HUES6 (cell line): ENCODE results near the gene NPC1L1.

Source experiments
- H3K27ac ChIP-seq: 2 replicates; pipeline ENCODE4 v1.7.0; 2013; ENCODE audit warnings: low read depth, mild to moderate bottlenecking, low read length, inconsistent platforms
- H3K27me3 ChIP-seq: 2 replicates; pipeline ENCODE4 v1.6.1; 2013; ENCODE audit warnings: low read length; ENCODE audit not compliant: control insufficient read depth, insufficient read depth
- H3K36me3 ChIP-seq: 2 replicates; pipeline ENCODE4 v1.6.1; 2013; ENCODE audit warnings: low read length; ENCODE audit not compliant: control insufficient read depth, insufficient read depth
- H3K4me1 ChIP-seq: 2 replicates; pipeline ENCODE4 v1.6.1; 2013; ENCODE audit warnings: low read length; ENCODE audit not compliant: control insufficient read depth, insufficient read depth
- H3K4me3 ChIP-seq: 2 replicates; pipeline ENCODE4 v1.5.1; 2013; ENCODE audit warnings: low read depth, low read length
- H3K9ac ChIP-seq: one replicate; pipeline ENCODE4 v1.6.1; 2013; ENCODE audit warnings: mild to moderate bottlenecking, low read length
- H3K9me3 ChIP-seq: 2 replicates; pipeline ENCODE4 v1.6.1; 2013; ENCODE audit warnings: low read depth, low read length; ENCODE audit not compliant: control insufficient read depth, insufficient read depth

Gene NPC1L1

DNA sequence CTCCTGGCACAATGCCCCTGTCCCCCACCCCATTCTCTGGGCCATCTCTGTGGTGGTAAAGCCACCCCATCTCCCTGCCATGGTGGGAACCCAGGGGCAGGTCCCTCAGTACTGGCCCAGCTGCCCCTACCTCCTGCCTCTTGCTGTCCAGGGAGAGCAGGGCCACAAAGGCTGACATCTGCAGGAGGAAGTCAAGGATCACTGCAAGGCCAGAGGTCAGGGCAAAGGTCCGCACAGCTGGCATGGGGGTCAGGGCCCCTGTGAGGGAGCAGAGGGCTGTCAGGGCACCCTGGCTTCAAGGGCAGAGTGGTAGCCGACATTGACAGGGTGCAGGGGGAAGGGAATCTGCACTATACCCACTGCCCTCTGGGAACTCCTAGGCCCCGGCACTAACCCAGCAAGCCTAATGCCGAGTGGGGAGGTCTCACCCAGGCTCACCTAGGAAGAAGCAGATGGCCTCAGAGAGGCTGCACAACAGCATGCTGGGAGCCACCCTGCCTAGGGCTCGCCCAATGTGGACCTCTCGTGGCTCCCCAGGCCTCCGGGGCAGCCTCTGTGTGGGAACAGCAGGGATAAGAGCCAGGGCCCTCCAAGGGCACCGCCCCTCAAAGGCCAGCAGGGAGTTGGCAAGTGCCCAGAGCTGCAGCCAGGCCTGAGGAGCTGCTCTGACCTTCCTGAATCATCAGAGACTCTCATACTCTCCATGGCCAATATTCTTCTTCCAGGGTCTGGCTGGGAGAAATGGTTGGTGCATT, 7.7 kb downstream of the NPC1L1 start:
- Histone ChIP-seq H3K9ac (no peak overlapping the region), H3K27ac (no peak overlapping the region), H3K4me1 (no peaks in the 10 kb centered on the region), H3K4me3 (no peak overlapping the region), H3K36me3 (no peaks in the 10 kb centered on the region), H3K27me3 (no peaks in the 10 kb centered on the region), H3K9me3 (no peaks in the 10 kb centered on the region)

DNA sequence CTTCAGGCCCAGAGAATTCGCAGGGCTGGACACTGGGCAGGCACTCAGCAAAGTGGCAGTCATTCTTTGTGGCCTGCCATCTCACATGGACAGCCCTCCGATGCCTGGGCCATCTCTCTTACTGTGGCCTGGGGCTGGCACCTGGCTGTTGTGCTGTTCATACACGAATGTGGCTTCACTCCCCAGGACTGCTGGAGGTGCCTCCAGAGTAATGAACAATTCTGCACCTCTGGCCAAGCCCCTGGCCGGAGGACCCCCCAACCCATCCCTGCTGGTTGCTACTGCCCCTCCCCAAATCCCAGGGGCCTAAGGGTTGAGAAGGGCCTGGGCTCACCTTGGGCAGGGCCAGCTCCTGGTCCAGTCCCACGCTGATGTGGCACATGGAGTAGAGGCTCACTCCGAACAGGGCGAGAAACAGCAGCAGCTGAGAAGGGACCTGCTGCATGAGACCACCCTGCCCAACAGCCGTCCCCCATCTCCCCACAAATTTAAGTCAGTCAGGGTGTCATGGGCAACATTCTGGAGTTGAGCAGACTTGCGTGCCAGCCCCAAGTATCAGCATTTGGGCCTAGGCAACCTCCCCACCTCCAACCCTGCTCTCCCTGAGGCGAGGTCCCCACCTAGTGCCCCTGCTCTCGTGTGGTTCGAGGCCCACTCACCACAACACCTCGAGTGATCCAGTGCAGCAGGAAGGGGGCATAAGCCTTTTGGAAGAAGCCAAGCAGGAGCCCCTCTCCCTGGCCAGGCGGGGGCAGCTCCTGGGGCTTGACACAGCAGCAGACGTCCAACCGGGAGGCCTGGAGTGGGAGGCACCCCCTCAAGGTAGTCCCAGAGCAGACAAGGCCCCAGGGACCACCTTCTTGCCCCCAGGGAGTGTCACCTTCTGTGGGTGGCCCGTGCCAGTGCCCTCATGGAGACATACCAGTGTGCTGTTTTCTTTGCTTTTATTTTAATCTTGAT, 9.4 kb downstream of the NPC1L1 start:
- Histone ChIP-seq H3K4me3 (no peak overlapping the region), H3K27me3 (no peaks in the 10 kb centered on the region), H3K9me3 (0 out of 2 replicates have a peak, but pooled peaks cover 6% of the 10 kb centered on the region), H3K36me3 (no peaks in the 10 kb centered on the region), H3K9ac (no peak overlapping the region), H3K27ac (no peak overlapping the region), H3K4me1 (no peaks in the 10 kb centered on the region)

DNA sequence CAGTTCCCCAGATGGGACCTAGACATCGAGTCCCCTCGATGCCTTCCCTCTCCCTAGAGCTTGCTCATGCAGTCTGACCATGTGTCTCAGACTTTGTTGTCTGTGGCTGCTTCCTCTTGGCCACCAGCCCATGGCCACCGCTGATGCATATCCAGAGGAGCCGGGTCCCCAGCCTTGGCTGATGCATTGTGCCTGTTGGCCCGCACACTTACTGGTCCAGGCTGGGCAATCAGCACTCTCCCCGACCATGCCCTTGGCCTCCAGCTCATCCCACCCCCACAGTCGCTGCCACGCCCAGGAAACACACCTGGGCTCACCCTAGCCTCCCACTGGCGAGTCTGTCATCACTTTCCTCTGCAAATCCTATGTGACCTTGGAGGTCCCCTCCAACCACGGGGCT, 10.1 kb downstream of the NPC1L1 start:
- no peak overlapping the region for H3K4me3 ChIP-seq
- H3K27ac ChIP-seq: no peak overlapping the region
- no peak overlapping the region for H3K9ac ChIP-seq
- H3K27me3 ChIP-seq: no peaks in the 10 kb centered on the region
- 0 out of 2 replicates have a peak, but pooled peaks cover 9% of the 10 kb centered on the region for H3K9me3 ChIP-seq
- no peaks in the 10 kb centered on the region for H3K4me1 ChIP-seq
- H3K36me3 ChIP-seq: no peaks in the 10 kb centered on the region

DNA sequence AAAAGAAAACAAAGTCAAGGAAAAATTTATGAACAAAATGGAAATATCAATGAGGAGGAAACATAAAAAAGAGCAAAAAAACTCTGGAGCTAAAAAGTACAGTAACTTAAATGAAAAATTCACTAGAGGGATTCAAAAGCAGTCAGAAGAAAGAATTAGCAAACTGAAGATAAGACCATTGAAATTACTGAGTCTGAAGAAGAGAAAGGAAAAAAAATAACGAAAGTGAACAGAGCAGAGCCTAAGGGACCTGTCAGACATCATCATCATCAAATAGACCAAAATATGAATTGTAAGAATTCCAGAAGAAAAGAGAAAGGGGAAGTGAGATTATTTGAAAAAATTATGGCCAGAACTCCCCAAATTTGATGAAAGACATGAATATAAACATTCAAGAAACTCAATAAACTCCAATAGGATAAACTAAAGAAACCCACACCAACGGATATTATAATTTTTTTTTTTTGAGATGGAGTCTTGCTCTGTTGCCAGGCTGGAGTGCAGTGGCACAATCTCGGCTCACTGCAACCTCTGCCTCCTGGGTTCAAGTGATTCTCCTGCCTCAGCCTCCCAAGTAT, 16.2 kb downstream of the NPC1L1 start:
- no peak overlapping the region for H3K27ac ChIP-seq
- peaks cover 13% of the 10 kb centered on the region; the same call in 1 of the 2 replicates for H3K9me3 ChIP-seq
- no peak overlapping the region for H3K4me3 ChIP-seq

DNA sequence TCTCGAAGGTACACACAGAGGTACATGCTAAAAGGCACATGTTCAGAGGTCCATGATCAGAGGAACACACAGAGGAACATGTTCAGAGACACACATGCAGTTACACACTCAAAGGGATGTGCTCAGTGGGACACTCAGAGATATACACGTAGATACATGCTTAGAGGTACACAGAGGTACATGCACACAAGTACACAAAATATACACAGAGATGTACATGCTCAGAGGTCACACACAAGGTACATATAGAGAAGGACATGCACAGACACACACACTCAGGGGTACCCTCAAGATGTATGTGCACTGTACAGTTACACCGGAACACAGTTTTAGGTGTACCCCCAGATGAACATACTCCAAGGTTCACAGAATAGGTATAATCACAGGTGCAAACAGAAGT, 18.8 kb downstream of the NPC1L1 start:
- H3K27ac ChIP-seq: no peak overlapping the region
- H3K27me3 ChIP-seq: peaks cover 3% of the 10 kb centered on the region; the same call in 1 of the 2 replicates
- no peaks in the 10 kb centered on the region for H3K4me1 ChIP-seq

More for the DNA sequence above, 16.2 kb downstream of the NPC1L1 start:
- Histone ChIP-seq H3K36me3 (no peaks in the 10 kb centered on the region), H3K27me3 (peaks cover 3% of the 10 kb centered on the region; the same call in 1 of the 2 replicates), H3K9ac (no peak overlapping the region), H3K4me1 (no peaks in the 10 kb centered on the region)

DNA sequence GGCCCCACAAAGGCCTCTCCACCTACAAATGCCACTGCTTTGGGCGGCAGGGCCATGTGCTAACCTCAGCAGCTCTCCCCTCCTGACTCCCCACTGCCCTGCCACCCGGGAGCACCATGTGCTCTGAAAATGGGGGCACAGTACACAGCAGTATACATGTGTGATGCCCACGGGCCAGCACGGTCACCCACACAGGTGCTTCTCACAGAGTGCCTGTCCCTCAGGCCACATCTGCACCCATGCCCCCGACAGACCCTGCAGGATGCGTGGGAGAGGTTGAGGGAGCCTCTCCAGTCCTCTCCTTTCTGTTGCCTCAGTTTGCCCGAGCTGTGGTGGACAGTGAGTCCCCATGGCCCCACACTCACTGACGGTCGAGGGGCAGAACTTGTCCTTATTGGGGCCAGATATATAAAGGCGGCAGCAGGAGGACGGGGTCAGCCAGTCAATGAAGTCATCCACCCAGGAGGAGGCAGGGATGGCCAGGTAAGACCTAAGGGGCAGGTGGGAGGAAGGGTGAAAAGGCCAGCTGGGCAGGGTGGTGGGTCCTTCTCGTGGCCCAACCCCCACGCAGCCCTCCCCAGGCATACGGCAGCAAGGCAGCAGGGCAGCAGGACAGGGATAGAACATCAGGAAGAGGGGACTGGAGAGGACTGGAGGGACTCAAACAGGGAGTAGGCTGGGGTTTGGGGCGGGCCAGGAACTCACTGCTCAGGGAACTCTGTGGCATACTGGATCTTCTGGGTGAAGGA, 19.6 kb downstream of the NPC1L1 start:
- no peak overlapping the region for H3K4me3 ChIP-seq
- peaks cover 6% of the 10 kb centered on the region; the same call in 1 of the 2 replicates for H3K9me3 ChIP-seq
- H3K36me3 ChIP-seq: no peaks in the 10 kb centered on the region
- peaks cover 3% of the 10 kb centered on the region; the same call in 1 of the 2 replicates for H3K27me3 ChIP-seq
- H3K9ac ChIP-seq: no peak overlapping the region
- no peak overlapping the region for H3K27ac ChIP-seq
- no peaks in the 10 kb centered on the region for H3K4me1 ChIP-seq

More for the DNA sequence above, 18.8 kb downstream of the NPC1L1 start:
- no peaks in the 10 kb centered on the region for H3K36me3 ChIP-seq
- H3K9me3 ChIP-seq: peaks cover 7% of the 10 kb centered on the region; the same call in 1 of the 2 replicates
- no peak overlapping the region for H3K4me3 ChIP-seq
- no peak overlapping the region for H3K9ac ChIP-seq

DNA sequence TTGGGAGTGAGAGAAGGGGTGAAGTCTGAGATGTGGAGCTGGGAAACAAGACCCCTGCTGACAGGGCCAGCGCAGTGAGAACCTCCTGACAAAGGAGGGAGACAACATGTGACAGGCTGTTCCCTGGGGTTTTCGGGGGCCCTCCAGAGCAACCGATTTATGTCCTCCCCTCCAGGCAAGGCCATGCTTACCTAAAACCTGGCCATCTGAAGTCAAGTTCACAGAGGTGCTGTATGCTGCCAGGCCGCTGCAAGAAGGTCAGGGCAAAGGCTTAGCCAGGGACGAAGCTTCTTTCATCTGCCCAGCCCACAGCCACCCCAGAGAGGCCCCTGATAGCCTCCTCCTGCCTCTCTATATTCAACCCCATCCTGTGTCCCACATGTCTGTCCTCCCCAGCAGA, 20.6 kb downstream of the NPC1L1 start:
- no peak overlapping the region for H3K4me3 ChIP-seq
- H3K9me3 ChIP-seq: peaks cover 4% of the 10 kb centered on the region; the same call in 1 of the 2 replicates
- H3K27ac ChIP-seq: no peak overlapping the region
- H3K27me3 ChIP-seq: peaks cover 3% of the 10 kb centered on the region; the same call in 1 of the 2 replicates
- no peaks in the 10 kb centered on the region for H3K36me3 ChIP-seq
- no peak overlapping the region for H3K9ac ChIP-seq
- no peaks in the 10 kb centered on the region for H3K4me1 ChIP-seq

DNA sequence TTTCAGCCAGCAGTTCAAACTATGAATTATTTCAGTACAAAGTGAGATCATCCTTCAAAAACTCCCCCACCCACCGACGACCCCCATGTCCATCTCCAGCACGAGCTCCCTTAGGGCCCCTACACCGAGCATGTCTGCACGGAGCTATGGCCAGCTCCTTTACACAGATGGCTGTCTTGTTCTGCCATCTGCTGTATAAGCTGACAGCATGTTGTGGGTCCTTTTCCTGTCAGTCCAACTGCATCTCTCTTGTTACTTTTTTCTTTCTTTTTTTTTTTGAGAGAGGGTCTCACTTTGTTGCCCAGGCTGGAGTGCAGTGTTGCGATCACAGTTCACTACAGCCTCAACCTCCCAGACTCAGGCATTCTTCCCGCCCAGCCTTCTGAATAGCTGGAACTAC, 21.6 kb downstream of the NPC1L1 start:
- no peak overlapping the region for H3K9ac ChIP-seq
- no peaks in the 10 kb centered on the region for H3K4me1 ChIP-seq
- H3K9me3 ChIP-seq: peaks cover 4% of the 10 kb centered on the region; the same call in 1 of the 2 replicates
- H3K27ac ChIP-seq: no peak overlapping the region
- no peaks in the 10 kb centered on the region for H3K36me3 ChIP-seq
- no peak overlapping the region for H3K4me3 ChIP-seq
- peaks cover 3% of the 10 kb centered on the region; the same call in 1 of the 2 replicates for H3K27me3 ChIP-seq

DNA sequence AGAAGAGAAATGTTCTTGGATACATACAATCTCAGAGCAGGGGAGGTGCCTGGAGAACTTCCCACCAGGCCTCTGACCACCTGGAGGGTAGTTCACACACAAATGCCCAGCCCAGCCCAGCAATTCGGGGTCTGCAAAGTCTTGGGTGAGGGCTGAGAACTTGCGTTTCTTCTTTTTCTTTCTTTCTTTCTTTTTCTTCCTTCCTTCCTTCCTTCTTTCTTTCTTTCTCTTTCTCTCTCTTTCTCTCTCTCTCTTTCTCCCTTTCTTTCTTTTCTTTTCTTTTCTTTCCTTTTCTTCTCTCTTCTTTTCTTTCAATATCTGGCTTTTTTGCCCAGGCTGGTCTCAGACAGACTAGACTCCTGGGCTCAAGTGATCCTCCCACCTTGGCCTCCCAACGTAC, 22.4 kb downstream of the NPC1L1 start:
- Histone ChIP-seq H3K9ac (no peak overlapping the region), H3K36me3 (no peaks in the 10 kb centered on the region), H3K9me3 (no peaks in the 10 kb centered on the region)

DNA sequence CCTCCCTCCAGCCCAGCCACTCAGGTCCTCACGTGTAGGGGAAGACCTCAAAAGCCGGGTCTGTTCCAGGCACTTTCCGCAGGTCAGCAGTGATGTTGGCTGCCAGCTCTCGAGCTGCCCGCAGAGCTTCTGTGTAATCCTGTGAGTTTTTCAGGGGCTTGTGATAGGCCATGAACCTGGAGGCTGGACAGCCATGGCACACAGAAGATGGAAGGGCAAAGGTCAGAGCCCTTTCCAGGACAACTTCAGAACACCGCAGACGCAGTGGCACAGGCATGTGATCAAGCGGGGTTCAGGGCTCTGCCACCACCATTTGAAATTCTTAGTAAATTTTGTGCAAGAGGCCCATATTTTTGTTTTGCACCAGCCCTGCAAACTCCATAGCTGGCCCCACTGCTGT, 24.0 kb downstream of the NPC1L1 start:
- Histone ChIP-seq H3K36me3 (no peaks in the 10 kb centered on the region), H3K4me3 (no peak overlapping the region), H3K9ac (no peak overlapping the region)

More for the DNA sequence above, 22.4 kb downstream of the NPC1L1 start:
- Histone ChIP-seq H3K27me3 (peaks cover 3% of the 10 kb centered on the region; the same call in 1 of the 2 replicates), H3K4me3 (no peak overlapping the region), H3K4me1 (no peaks in the 10 kb centered on the region), H3K27ac (no peak overlapping the region)

More for the DNA sequence above, 24.0 kb downstream of the NPC1L1 start:
- Histone ChIP-seq H3K27me3 (peaks cover under 1% of the 10 kb centered on the region; the same call in 1 of the 2 replicates), H3K9me3 (no peaks in the 10 kb centered on the region), H3K4me1 (no peaks in the 10 kb centered on the region), H3K27ac (no peak overlapping the region)
